HG03342 (cell line): Measurements from ENCODE around the gene COMT.

Source experiments
- ATAC-seq: cut with Tn5 transposase; IDR thresholded peaks from one replicate; pipeline ENCODE4 v1.9.1; 2021; ENCODE audit warnings: mild to moderate bottlenecking, moderate library complexity; ENCODE audit not compliant: unreplicated experiment

COMT gene

DNA sequence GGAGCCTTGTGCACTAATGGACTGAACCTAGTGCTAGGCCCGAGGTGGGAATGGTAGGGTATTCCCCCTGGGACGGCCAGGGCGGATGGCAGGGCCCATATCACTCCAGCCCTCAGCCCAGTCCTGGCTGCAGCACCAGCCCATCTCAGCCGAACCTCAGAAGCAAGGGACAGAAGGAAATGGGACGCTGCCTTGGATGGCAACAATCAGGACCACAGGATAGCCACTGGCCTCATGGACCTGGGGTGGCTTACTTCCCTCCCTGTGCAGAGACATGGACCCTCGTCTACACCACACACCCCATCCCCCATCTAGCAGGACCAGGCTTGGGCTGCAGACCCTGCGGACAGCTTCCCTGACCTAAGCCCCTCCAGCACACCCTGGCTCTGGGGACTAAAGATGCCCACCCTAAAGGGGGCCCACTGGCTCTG, 50.9 kb downstream of the COMT start:
- no peak for ATAC-seq

DNA sequence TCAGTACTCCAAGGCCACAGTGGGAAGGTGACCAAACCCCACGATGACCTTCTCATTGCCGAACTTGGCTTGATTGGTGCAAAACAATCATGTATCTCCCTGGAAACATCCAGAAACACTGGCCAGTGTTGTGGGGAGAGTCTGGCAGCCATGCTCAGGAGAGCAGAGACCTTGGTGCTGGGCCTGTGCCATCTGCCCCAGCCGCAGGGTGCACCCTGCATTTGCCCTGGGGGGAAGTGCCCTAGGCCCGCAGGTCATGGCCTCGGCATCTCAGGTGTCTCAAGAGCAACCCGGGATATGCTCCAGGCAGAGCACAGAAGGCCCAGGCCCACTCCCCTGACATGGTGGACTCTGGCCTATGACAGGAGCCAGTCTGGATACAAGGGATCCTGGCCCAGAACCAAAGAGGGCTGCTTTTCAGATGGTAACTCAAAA, 51.4 kb downstream of the COMT start:
- no peak for ATAC-seq

DNA sequence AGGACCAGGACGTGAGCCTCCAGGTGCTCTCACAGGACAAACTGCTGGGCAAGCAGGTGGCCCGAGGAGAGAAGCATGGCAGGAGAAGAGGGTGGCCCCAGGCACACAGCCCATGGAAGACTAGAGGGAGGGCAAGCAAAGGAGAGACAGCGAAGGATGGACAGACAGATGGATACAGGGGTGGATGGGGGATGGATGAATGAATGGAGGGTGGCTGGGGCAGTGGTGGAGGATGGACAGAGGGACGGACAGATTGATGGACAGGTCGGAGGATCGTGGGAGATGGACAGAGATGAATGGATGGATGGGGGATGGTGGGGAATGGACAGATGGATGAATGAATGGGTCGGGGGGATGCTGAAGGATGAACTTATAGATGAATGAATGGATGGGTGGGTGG, 52.4 kb downstream of the COMT start:
- ATAC-seq, result no peak

DNA sequence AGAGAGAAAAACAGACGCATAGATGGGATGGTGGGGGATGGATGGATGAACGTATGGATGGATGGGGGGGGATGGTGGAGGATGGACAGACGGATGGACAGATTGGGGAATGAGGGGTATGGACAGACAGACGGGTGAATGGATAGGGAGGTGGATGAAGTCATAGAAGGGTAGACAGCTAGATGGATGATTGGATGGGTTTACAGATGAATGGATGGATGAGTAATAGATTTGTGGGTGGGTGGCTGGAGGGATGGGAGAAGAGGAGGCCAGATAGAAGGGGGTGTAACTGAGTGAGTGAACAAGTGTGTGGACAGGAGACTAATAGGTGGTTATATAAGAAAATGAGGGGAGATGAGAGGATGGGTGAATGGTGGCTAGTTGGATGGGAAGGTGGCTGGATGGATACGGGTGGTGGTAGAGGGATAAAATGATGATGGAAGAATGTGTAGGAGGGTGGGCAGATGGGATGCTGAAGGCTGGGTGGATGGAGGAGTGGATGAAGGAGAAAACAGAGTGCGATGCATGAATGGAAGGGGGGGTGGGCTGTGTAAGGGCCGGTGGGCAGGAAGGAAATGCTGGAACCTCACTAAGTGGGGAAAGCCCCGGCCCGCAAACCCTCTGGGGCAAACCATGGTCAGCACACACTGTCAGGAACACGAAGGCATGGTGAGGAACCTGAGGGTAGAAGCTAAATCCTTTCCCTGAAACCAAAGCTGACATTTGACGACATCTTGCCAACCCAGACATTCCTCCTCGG, 53.5 kb downstream of the COMT start:
- no peak for ATAC-seq

DNA sequence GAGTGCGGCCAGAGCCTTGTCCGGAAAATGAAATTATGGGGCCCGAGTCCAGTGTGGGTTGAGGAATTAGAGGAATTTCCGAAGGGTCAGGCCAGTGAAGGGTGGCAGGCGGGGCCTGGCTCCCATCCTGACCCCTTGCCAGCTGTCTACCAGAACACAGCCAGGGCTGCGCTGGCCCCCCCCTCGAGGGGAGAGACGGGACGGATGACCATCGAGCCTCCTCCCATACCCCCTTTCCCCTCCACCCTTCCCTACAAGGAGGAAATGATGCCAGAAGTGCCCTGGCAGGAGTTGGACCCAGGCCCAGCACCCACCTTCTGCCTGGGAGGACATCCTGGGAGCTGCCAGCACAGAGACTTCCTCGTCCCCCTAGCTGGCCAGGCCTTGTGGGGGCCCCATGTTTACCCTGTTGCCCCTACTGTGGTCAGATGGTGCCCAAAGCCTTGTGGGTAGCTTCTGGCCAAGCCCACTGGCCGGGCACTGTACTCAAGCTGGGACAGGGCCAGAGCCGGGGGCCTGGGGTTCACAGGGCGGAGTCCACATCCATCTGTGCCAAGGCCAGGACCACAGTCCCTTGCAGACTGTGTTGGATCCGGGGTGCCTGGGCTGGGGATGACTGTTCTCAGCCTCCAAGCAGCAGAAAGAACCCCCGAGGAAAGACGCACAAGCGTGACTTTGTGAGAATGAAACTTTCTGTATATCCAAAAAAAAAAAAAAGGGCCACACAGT, 54.2 kb downstream of the COMT start:
- ATAC-seq, result no peak

DNA sequence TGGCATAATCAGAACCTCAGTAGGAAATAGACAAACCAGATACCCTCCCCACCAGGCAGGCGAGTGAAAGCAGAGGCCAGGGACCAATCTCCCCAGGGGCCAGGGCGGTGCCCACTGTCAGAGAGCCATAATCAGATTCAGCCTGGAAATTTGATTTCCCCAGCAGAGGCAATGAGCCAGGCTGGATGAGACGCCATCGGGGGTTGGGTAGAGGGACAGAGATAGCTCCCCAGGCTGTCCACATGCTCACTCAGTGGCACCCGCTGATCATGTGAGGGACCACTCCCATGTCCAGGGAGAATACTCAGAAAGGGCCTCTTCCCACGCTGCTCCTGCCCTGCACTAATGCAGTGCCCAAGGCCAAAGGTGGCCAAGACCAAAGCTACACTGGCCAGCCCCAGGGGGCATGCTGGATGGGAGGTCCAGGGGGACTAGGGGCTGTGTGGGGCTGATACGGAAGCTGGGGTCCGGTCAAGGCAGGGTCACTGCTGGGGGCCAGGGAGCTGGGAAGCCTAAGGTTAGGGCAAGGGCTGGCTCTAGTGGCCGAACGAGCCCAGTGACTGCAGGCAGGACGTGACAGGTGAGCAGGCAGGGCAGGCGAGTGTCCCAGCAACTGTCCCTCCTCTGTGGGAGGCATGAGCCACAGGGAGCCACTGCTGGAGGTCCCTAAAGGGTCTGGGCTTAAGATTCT, 55.3 kb downstream of the COMT start:
- ATAC-seq, result no peak

DNA sequence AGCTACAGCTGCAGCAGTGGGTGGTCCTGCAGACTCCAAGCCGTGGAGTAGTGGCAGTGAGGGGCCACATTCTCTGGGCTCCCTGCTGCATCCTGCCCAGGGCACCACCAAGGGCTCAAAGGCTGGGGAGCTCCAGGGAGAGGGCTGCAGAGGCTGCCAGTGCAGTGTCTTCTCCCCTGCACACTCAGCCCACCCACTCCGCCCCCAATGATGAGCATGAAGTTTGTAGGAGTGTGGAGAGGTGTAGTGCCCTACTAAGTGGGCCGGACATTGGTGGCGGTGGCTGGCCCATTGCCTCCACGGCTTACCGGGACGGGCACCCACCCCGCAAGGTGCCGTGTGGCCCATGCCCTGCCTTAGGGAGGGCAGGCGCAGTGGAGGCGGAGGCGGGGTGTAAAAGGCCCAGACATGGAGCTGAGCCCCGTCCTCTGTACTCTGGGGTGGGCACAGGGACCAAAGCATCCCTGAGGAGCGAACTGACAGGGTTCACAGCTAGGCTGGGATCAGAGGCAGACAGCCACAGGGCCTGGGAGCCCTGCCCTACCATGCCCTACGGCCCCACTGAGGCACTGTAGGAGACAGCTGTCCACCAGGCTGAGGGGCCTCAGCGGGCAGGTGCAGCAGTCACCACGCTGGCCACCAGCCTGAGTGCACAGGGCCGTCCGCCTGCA, 56.1 kb downstream of the COMT start:
- ATAC-seq, result no peak

DNA sequence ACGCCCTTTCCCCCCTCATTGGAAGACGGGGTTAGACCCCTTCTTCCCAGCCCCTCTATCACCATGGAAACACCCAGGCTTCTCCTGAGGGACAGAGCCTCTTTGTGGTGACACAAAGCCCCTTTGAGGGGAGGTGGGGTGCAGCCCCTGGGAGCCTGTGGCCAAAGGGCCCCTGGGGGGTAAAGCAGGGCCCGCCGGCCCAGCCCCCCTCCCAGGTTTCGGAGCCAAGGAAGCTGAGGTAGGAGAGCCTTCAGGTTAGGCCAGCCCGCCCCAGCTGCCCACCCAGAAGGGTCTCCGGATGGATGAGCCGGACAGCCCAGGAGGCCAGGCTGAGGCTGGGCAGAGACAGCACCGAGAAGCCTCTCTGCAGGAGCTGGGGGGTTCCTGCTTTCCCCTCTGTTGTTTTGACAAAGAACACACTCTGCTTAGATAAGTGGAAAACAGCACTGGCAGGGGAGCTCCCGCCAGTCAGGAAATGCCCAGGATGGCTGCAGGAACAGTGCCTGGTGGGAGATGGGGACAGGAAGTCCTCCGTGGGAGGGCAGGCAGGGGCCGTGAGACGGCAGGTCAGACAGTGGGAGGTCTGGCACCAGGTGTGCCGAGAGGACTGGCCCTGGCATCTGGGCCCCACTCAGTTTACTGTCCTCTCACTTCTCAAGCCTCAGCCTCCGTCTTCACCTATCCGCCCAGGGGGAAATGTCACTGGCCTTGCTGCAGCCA, 56.8 kb downstream of the COMT start:
- no peak for ATAC-seq

DNA sequence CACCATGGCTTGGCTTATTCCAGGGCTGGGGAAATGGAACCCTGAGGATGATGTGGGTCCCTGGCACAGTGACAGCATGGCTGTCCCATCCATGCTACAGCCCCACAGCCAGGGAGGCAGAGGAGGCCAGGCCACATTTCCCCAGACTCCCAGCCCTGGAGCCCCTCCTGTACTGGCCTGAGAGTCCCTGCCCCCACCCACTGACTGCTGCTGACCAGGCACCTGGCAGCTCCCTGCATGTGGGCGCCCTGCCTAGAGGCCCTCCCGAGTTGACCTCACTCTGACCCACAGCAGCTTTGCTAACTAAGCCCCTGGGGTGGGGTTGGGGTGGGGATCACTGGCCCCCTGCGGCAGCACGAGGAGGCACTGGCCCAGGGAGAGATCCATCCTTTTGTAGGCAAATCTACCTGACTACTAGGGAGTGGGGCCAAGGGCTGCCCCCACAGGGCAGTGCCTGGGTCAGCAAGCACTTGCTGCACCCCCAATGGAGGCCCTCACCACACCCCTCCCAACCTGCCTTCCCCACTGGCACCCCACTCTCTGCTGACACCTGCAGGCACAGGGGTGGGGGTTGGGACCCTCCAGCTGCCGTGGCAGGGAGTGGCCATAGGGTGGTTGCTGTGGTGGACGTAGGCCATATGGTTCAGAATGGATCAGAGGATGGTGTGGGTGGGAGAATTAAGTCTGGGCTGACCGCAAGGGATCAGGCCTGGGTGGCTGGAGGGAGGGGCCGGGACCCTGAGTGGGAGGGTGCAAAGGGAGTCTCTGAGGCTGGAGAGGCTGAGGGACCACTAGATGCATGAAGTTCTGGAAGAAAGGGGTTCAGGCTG, 57.6 kb downstream of the COMT start:
- no peak for ATAC-seq

DNA sequence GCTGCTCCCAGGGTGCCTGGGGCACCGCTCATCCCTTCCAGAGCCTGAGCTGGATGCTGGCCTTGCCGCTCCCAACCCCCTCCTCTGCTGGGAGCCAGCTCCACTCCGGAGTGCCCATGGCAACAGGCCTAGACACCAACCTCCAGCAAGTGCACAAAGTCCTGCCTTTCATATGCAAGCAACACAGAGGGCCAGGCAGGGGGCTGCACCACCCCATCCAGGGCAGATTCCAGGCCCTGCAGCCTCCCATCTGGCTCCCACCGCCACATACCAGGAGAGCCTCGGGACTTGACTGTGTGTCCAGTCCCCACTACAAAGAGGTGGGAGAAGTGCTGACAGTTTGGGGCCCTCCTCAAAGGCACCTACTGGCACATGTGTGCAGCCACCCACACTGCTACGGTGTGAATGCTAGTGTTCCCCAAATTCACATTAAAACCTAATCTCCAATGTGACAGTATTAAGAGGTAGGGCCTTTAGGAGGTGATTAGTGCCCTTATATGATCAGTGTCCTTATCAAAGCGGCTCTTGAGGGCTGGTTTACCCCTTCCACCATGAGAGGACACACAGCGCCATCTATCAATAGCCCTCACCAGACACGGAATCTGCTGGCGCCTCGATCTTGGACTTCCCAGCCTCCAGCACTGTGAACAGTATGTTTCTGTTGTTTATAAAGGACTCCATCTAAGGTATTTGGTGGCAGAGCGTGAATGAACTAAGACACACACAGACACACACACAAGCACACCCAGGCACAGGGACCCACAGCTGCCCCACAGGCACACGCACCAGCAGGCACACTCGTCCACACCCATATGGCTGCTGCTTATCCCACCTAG, 58.9 kb downstream of the COMT start:
- ATAC-seq, result no peak

DNA sequence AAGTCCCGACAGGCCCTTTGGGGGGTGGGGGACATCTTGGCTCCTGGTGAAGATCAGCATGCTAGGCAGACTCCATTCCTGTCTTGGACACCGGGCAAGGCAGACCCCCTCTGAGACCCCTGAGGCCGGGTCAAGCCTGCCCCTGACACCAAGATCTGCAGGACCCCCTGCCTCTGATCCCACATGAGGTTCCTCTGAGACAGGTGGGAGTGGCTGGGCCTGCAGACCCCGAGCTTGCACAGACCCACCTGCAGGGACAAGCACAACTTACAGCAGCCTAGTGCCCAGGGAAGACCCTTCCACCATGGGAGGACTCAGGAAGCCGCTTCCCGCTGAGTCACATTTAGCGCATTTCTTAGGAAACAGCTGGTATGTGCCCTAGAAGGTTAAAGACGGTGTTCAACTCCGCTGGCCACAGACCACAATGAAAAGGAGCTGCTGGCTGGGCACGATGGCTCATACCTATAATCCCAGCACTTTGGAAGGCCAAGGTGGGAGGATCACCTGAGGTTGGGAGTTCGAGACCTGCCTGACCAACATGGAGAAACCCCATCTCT, 59.6 kb downstream of the COMT start:
- no peak for ATAC-seq

DNA sequence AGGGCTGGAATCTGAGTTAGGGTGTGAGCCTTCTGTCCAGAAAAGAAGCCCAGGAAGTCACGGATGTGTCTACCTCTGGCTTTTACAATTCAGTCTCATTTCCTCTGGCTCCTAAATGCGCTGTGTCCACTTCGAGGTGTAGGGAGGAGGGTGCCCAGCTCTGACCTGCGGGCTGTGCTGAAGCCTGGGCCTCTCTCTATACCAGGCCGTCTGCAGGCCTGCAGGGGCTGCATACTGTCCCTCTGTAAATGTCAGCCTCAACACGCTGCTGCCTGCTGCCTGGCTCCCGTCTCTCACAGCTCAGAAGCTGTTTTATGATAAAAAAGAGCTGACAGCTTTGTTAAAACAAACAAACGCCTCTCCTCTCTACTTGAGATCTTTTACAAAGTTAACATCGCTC, 60.6 kb downstream of the COMT start:
- ATAC-seq, result no peak

DNA sequence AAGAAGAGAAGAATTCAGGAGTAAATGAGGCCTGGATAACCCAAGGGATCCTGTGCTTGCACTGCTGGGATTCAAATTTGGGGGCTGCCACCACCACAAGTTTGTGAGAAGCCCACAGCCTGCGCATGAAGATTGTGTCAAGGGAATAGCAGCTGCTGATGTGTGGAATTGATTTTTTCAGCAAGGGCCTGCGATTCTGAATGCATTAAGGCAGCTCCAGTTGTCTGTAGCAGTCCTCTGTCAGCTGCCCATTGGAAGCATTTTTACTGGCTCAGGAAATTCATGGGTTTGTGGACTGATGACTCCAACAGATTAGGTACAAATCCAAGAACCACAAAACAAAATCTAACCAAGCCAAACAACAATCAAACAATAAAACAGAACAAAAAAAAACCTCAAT, 61.1 kb downstream of the COMT start:
- no peak for ATAC-seq

DNA sequence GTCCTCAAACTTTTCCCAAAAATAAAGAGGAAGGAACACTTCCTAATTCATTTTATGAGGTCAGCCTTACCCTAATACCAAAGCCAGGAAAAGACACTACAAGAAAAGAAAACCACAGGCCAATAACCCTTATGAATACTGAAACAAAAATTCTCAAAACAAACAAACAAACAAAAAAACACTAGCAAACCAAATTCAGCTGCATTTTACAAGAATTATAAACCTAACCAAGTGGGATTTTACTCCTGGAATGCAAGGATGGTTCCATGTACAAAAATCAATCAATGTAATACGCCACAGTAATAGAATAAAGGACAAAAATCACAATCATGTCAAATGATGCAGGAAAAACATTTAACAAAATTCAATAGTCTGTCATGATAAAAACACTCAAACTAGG, 61.7 kb downstream of the COMT start:
- no peak for ATAC-seq

DNA sequence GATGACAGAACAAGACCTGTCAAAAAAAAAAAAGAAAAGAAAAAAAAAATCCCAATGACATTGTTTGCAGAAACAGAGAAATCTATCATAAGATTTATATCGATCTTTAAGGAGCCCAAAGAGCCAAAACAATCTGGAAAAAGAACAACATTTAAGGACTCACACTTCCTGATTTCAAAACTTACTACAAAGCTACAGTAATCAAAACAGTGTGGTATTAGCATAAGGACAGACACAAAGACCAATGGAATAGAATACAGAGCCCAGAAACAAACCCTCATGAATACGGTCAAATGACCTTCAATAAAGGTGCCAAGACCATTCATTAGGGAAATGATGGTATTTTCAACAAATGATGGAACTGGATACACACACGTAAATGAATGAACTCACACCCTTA, 62.9 kb downstream of the COMT start:
- no peak for ATAC-seq

DNA sequence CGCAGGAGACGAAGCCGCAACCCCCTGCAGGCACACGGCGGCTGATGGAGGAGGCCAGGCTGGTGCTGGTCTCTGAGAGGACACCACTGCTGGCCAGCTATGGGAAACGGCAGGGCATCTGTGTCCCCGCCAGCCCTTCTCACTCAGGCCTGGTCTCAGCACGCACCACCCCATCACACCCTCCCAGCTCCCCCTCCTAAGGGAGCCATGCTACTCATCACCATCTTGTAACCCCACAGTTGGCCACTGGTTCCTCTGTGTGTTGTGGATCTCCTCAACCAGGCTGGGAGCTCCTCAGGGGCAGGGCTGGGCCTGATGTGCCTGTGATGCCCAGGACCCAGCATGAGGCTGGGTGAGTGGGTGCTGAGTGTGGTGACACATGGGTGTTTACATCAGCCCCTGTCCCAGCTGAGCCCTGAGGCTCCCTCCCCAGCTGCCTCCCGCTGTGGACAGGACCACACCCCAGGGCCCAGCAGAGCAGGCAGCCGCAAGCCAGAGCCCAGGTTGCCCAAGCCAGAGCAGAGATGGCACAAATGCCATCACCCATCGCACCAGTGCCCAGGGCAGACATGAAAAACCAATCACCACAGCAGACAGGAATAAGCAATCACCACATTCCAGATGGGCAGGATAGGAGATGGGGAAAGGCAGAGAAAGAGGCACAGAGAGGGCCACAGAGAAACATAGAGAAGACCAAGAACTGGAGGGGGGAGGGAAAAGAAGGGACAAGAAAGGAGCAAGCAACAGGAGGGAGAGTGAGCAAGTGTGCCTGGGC, 66.8 kb downstream of the COMT start:
- no peak for ATAC-seq

DNA sequence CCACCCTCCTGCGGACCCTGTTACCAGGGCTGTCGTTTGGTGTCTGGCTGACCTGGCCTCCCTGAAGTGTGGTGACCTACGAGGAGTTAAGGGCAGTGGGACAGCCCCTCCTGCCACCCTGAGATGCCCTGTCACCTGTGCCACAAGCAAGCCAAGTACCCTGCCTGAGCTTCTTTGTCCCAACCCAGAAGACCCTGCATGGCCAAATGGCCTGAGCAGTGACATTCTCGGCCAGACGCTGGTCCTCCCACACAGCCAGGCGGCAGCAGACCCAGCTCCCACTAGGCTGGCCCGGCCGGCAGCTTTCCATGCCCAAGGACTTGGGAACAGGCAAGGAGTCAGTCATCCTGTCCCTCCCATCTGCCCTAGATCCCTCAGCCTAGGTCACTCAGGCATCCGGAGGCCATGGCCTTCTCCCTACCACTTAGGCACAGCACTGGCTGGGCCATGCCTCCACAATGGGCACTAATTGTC, 67.5 kb downstream of the COMT start:
- no peak for ATAC-seq
